GM21390 (cell line): ENCODE measurements around the gene AP2A1.

Experiments
- ATAC-seq: cut with Tn5 transposase; IDR thresholded peaks from one replicate; pipeline ENCODE4 v1.9.1; 2021; ENCODE audit not compliant: unreplicated experiment

The AP2A1 gene

DNA sequence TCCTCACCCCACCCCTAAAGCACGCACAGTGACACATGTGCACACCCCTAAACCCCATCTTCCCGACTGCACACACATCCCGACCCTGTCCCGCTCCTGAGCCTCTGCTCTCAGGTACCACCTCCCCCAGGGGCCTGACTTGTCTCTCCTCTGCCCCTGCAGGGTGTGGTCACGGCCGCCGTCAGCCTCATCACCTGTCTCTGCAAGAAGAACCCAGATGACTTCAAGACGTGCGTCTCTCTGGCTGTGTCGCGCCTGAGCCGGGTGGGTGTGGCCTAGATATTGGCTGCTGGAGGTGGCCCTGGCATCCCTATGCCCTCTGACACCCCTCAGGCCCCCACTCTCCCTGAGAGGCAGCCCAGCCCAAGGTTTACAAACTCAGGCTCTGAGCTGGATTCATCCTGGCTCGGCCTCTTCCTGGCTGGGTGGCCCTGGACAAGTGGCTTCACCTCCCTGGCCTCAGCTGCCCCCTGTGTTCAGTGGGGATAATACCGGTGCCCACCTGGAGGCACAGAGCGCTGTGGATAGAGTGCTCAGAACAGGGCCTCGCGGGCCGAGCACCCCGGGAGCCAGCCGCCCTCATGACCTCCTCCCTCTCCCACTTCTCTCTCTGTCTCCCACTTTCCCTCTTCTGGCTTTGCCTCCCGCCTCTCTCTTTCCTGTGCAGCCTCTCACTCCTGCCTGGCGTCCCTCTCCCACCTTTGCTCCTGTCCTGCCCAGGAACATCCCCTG lies 26.2 kb downstream of the AP2A1 start:
- ATAC-seq, result no peak

- ATAC-seq, result no peak
These were observed 26.7 kb downstream of the AP2A1 start for GRCh38 chr19:49793561-49793840.

DNA sequence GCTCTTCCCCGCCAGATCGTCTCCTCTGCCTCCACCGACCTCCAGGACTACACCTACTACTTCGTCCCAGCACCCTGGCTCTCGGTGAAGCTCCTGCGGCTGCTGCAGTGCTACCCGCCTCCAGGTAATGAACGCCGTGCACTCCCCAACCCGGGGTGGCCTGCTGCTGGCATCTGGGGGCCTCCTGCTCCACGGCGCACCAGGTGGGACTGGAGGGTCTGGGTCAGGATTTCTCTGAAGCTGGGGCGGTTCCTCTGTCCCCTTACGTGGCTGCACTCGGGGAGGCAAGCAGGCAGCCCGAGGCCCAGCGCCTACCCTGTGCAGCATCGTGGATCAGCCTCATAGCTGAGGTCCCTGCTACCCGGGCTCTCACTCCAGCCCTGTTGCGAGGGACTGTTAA lies 28.8 kb downstream of the AP2A1 start:
- no peak for ATAC-seq

- no peak for ATAC-seq
These were observed 31.8 kb downstream of the AP2A1 start for GRCh38 chr19:49798574-49798973.

- no peak for ATAC-seq
These were observed 32.5 kb downstream of the AP2A1 start for GRCh38 chr19:49799271-49799797.

DNA sequence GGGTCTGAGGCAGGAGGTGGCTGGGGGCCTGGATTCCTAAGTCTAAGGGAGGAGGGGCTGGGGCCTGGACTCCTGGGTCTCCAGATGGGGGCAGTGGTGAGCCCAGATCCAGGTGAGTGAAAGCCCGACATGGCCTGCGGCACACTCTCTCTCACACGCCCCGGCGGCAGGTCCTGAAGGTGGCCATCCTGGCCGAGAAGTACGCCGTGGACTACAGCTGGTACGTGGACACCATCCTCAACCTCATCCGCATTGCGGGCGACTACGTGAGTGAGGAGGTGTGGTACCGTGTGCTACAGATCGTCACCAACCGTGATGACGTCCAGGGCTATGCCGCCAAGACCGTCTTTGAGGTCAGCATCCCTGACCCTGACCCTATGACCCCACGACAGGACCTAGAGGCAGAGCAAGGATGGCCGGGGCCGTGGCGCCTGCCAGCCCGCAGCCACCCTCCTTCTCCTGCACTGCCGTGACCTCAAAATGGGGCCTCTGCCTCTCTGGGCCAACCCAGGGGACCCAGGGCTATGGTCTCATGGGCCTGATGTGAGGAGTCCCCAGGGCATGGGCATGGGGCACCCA lies 33.1 kb downstream of the AP2A1 start:
- no peak for ATAC-seq

GRCh38 chr19:49800771-49801170 lies 34.0 kb downstream of the AP2A1 start:
- ATAC-seq, result no peak

DNA sequence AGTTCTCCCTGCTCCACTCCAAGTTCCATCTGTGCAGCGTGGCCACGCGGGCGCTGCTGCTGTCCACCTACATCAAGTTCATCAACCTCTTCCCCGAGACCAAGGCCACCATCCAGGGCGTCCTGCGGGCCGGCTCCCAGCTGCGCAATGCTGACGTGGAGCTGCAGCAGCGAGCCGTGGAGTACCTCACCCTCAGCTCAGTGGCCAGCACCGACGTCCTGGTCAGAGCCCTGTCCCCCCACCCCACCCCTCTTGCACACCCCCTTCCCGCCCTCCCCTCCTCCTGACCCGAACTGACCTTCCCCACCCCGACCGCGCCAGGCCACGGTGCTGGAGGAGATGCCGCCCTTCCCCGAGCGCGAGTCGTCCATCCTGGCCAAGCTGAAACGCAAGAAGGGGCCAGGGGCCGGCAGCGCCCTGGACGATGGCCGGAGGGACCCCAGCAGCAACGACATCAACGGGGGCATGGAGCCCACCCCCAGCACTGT lies 34.6 kb downstream of the AP2A1 start:
- no peak for ATAC-seq

- no peak for ATAC-seq
These were observed 35.3 kb downstream of the AP2A1 start for GRCh38 chr19:49801966-49802661.

DNA sequence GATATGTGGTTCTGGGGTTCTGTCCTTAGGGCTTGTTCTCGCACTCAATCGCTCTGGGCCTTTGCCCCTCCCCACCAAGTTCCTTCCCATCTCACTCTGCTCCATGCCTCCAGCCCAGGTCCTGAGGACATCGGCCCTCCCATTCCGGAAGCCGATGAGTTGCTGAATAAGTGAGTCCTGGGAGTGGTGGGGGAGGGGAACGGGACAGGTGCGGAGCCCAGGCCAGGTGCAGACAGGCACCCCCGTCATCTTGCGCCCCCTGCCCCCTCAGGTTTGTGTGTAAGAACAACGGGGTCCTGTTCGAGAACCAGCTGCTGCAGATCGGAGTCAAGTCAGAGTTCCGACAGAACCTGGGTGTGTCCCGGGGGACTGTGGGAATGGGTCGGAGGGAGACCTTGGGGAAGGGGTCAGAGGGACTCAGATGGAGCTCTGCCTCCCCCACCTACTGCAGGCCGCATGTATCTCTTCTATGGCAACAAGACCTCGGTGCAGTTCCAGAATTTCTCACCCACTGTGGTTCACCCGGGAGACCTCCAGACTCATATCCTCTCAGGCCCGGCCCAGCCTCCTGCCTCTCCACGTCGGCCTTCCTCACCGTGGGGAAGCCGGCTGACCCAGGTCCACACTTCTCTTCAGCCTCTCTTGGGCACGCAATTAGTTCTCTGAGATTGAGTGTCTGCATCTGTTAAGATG lies 36.2 kb downstream of the AP2A1 start:
- no peak for ATAC-seq

DNA sequence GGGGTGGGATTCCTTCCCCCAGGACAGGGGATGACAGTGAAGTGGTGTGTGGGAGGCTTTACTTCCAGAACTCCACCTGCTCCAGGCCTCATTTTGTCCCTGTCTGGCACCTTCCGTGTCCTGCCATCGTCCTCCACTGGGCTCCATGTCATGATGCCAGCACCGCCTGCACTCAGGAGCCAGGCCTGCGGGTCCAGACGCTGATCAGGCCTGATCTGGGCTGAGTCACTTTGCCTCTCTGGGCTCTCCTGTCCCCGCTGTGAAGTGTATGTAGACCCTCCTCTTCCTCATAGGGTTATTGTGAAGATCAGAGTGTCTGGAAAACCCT lies 36.7 kb downstream of the AP2A1 start:
- ATAC-seq, result no peak

DNA sequence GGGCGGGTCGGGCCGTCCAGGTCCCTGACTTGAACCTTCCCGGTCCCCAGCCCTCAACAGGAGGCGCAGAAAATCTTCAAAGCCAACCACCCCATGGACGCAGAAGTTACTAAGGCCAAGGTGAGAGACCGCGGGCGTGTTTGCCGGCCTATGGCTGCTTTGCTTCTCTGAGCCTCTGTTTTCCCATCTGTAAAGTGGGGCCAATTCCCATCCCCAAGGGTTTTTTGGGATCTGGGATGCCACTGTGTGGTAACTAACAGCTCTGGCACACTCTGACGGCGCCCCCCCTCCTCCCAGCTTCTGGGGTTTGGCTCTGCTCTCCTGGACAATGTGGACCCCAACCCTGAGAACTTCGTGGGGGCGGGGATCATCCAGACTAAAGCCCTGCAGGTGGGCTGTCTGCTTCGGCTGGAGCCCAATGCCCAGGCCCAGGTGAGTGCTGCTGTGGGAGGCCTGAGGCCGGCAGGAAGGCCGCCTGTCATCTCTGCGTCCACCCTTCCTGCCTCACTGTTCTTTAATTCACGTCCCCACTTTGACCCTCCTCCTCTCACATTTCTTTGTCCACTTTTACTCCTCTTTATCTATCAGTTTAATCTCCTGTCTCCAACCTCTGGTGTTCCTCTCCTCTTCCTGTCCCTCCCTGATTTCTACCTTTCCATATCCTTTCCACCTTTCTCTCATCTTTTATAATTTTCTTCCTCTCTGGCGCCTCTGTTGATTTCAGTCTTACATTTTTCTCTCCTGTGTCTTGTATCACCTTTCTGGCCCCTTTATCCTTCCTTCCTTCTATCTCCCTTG lies 39.2 kb downstream of the AP2A1 start:
- ATAC-seq, result no peak

GRCh38 chr19:49806620-49806959 lies 39.8 kb downstream of the AP2A1 start:
- ATAC-seq, result no peak

DNA sequence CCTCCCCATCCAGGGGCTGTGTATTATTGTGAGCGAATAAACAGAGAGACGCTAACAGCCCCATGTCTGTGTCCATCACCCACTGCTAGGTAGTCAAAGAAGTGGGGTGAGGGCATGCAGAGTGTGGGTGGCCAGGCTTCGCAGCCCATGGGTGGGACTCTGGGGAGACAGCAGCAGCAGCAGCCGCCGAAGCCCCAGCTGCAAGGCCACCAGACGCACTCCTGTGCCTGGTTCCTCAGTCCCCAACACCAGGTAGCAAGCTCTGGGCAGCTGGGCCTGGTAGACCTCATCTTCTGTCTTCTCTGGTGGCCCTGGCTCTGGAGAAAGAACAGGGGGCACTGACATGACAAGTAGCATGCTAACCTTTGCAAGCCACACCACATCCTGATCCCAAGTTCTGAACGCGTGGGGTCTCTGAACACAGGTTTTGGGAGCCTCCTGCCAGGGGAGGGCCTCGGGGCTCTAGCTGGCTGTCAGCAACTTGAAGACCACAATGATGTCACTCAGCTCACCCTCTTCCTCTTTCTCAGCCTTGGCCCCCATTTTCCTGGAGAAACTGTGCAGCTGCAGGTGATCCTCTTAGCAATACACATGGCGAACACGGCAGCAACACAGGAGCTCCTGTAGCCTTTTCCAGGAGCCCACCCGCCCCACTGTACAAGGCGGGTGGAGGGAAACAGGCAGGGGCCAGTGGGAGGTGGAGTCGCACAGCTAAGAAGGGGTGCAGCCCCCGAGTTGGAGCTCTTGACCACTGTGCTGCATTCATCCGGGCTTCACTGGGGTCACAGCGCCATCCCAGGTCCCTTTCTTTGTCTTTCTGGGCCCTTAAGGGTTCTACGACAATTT lies 40.5 kb downstream of the AP2A1 start:
- no peak for ATAC-seq

GRCh38 chr19:49807904-49808675 lies 41.3 kb downstream of the AP2A1 start:
- ATAC-seq, result no peak

DNA sequence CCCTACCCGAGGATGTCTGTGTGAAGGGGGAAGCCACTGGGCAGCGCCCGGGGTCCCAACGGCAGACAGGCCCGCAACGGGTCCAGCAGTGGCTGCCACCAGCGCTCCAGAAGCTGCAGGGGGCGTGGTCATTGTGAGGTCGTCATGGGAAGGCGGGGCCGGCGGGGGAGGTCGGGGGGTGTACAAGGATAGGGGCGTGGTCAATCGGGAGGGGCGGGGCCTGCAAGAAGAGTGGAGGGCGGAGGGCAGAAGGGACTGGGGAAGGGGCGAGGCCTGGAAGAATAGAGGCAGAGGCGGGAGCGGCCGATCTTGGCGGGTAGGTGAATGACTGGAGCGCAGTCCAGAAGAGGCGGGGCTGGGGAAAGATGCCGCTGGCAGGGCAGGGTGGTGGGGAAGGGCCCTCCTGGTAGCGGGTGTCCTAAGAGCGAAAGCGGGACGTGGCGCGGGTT lies 41.9 kb downstream of the AP2A1 start:
- ATAC-seq, result no peak

DNA sequence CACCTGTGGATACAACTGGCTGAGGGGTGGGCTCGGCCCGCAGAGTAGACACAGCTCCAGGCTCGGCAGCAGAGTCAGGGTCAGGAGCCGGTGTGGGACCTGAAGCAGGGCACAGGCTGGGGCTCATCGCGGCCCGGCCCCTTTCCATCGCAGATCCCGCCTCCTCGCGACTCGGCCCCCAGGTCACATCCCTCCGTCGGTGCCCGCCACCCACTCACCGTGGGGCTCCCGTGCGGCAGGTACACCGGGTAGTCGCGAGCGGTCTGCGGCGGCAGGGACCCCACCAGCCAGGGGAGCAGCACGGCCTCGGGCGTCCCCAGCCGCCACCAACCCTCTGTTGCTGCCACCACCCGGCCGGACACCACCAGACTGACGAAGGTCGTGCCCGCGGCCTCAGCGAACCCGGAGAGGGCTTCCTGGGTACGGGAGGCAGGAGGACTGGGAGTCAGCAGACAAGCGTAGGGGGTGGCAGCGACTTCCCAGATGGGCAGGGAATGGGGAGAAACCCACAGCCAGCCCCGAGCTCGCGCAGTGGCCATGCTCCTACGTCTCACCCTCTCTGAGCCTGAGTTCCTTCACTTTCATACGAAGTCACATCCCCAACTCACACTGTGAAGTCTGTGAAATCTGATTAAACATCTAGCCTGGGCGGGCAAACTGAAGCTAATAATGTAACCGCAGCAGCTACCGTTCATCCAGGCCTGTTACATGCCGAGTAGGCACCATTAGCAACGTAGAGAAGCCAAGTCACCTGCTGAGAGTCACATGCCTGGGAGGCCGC lies 42.5 kb downstream of the AP2A1 start:
- ATAC-seq, result no peak

DNA sequence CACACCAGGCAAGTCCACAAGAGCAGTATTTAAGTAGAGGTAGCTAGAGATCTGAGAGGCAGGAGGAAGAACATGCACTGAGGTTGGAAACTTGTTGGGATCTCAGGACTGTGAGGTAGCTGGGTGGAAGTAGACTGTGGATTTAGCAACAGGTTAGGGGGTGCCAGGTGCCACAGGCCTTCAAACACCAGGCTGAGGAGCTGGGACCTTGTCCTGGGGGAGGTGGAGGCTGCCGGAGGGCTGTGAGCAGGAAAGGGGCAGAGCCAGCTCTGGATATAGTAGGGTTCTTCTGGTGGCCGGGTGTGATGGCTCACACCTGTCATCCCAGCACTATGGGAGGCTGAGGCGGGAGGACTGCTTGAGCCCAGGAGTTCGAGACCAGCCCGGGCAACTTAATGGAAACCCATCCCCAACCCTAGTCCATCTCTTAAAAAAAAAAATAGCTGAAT lies 43.2 kb downstream of the AP2A1 start:
- no peak for ATAC-seq
